ENCODE measurements around the gene ZNF324B.
"Not testable (repeated sequence)": the region's sequence is repeated elsewhere in the genome, so short reads cannot be mapped to it uniquely, and the experiment has no call there.

GRCh38 chr19:58442986-58443385 is 8.4 kb upstream of the ZNF324B start:
- not testable (repeated sequence) for TF ChIP-seq CTCF, POLR2A (IDR thresholded peaks at IDR 0.05)

All from esophagus squamous epithelium (tissue), 4 donors.